ENCODE measurements around the gene FGD1. TPM values are rescaled to one million over a fixed set of nuclear protein-coding genes. Genes with fewer than 3 reads are reported as not detected.

The FGD1 gene
- total RNA-seq, 1 donor from 2014 or later: 9.0 TPM

GRCh38 chrX:54397113-54397512, 98.9 kb downstream of the FGD1 start:
- DNase-seq: no peak

Other genes starting within 250 kb of the FGD1 start
- 65.8 TPM for gene WNK3, start 138.2 kb downstream of the FGD1 start, total RNA-seq
- gene TSR2, start 55.8 kb downstream of the FGD1 start, total RNA-seq: 11.9 TPM
- 17.6 TPM for gene GNL3L, start 34.0 kb upstream of the FGD1 start, total RNA-seq

All from occipital lobe (tissue), 2 donors.